Loucy (cell line): Measurements from ENCODE around the gene APLP2.

Source experiments
- H2AFZ ChIP-seq: fragments of 200-600 bp; sonication (generic); 2 replicates; pipeline ENCODE4 v1.6.0; 2016; ENCODE audit warnings: antibody characterized with exemption, mild to moderate bottlenecking, low read length, moderate library complexity
- H3F3A ChIP-seq: fragments of 200-600 bp; 2 replicates; pipeline ENCODE4 v1.6.0; 2016; ENCODE audit warnings: antibody characterized with exemption, low read depth, mild to moderate bottlenecking
- H3K27me3 ChIP-seq: fragments of 200-600 bp; sonication (generic); 2 replicates; pipeline ENCODE4 v1.6.1; 2014; ENCODE audit warnings: low read length, mild to moderate bottlenecking; ENCODE audit not compliant: insufficient read depth, poor library complexity, severe bottlenecking
- H3K36me3 ChIP-seq: fragments of 200-600 bp; sonication (generic); 2 replicates; pipeline ENCODE4 v1.6.1; 2016; ENCODE audit warnings: low read length; ENCODE audit not compliant: insufficient read depth
- H3K4me1 ChIP-seq: fragments of 200-600 bp; sonication (generic); 2 replicates; pipeline ENCODE4 v1.5.1; 2014; ENCODE audit warnings: low read length, mild to moderate bottlenecking; ENCODE audit not compliant: insufficient read depth, poor library complexity, severe bottlenecking
- H3K4me2 ChIP-seq: fragments of 200-600 bp; sonication (generic); 2 replicates; pipeline ENCODE4 v1.6.0; 2014; ENCODE audit warnings: antibody characterized with exemption, low read length, low read depth, mild to moderate bottlenecking; ENCODE audit not compliant: poor library complexity, severe bottlenecking
- H3K4me3 ChIP-seq: fragments of 200-600 bp; sonication (generic); 2 replicates; pipeline ENCODE4 v1.5.1; 2014; ENCODE audit warnings: low read length, mild to moderate bottlenecking, mixed read lengths; ENCODE audit not compliant: poor library complexity, severe bottlenecking
- H3K79me2 ChIP-seq: fragments of 200-600 bp; sonication (generic); 2 replicates; pipeline ENCODE4 v1.6.1; 2014; ENCODE audit warnings: low read length; ENCODE audit not compliant: insufficient read depth
- H3K9ac ChIP-seq: fragments of 200-600 bp; sonication (generic); 2 replicates; pipeline ENCODE4 v1.6.0; 2014; ENCODE audit warnings: mild to moderate bottlenecking, low read depth, low read length, moderate library complexity; ENCODE audit not compliant: poor library complexity, severe bottlenecking
- H3K9me2 ChIP-seq: fragments of 200-600 bp; sonication (generic); replicated peaks from 2 replicates; pipeline ENCODE4 v1.6.1; 2016; ENCODE audit warnings: low read depth, low read length, mixed read lengths
- H3K9me3 ChIP-seq: fragments of 200-600 bp; sonication (generic); 2 replicates; pipeline ENCODE4 v1.6.1; 2014; ENCODE audit warnings: mild to moderate bottlenecking, antibody characterized with exemption, low read length, low read depth; ENCODE audit not compliant: insufficient read depth
- H4K20me1 ChIP-seq: fragments of 200-600 bp; sonication (generic); 2 replicates; pipeline ENCODE4 v1.6.0; 2014; ENCODE audit warnings: antibody characterized with exemption, low read length, mild to moderate bottlenecking; ENCODE audit not compliant: insufficient read depth, poor library complexity, severe bottlenecking
- EZH2phosphoT487 ChIP-seq: fragments of 200-600 bp; IDR thresholded peaks from 2 replicates; pipeline ENCODE4 v1.6.1; 2018; ENCODE audit warnings: antibody characterized with exemption, mild to moderate bottlenecking, moderate library complexity, borderline replicate concordance
- TF ChIP-seq, protein P1 (sequence below): fragments of 200-600 bp; sonication (generic); conservative IDR thresholded peaks from 2 replicates; pipeline ENCODE4 v1.5.1; 2014; ENCODE audit warnings: mild to moderate bottlenecking, antibody characterized with exemption, low read length

The APLP2 gene

GRCh38 chr11:130139401-130139800, 69.7 kb downstream of the APLP2 start:
- Histone ChIP-seq H2AFZ (no peak overlapping the region), H3K9me2 (no peaks in the 10 kb centered on the region), H3K4me1 (no peaks in the 10 kb centered on the region), H3F3A (no peaks in the 10 kb centered on the region), H3K36me3 (peaks cover 88% of the 10 kb centered on the region; the same call in 1 of the 2 replicates), H4K20me1 (no peaks in the 10 kb centered on the region), H3K9me3 (no peaks in the 10 kb centered on the region), H3K4me3 (no peak overlapping the region), H3K4me2 (no peak overlapping the region), H3K27me3 (no peaks in the 10 kb centered on the region), H3K9ac (no peak overlapping the region), H3K79me2 (no peaks in the 10 kb centered on the region)
- TF ChIP-seq EZH2phosphoT487: no peak
- TF ChIP-seq, protein P1, sequence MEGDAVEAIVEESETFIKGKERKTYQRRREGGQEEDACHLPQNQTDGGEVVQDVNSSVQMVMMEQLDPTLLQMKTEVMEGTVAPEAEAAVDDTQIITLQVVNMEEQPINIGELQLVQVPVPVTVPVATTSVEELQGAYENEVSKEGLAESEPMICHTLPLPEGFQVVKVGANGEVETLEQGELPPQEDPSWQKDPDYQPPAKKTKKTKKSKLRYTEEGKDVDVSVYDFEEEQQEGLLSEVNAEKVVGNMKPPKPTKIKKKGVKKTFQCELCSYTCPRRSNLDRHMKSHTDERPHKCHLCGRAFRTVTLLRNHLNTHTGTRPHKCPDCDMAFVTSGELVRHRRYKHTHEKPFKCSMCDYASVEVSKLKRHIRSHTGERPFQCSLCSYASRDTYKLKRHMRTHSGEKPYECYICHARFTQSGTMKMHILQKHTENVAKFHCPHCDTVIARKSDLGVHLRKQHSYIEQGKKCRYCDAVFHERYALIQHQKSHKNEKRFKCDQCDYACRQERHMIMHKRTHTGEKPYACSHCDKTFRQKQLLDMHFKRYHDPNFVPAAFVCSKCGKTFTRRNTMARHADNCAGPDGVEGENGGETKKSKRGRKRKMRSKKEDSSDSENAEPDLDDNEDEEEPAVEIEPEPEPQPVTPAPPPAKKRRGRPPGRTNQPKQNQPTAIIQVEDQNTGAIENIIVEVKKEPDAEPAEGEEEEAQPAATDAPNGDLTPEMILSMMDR: no peak

- no peak for TF ChIP-seq EZH2phosphoT487
- TF ChIP-seq, protein P1: no peak
These were observed 72.1 kb downstream of the APLP2 start for GRCh38 chr11:130141561-130142341.

DNA sequence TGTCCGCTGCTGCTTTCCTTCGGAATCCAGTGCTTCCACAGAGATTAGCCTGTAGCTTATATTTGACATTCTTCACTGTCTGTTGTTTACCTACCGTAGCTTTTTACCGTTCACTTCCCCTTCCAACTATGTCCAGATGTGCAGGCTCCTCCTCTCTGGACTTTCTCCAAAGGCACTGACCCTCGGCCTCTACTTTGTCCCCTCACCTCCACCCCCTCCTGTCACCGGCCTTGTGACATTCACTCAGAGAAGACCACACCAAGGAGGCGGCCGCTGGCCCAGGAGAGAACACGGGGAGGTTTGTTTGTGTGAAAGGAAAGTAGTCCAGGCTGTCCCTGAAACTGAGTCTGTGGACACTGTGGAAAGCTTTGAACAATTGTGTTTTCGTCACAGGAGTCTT, 74.4 kb downstream of the APLP2 start:
- H3K9me2 ChIP-seq: no peaks in the 10 kb centered on the region
- TF ChIP-seq, protein P1: no peak
- TF ChIP-seq EZH2phosphoT487: no peak
- H3K36me3 ChIP-seq: peaks cover 56% of the 10 kb centered on the region; the same call in 1 of the 2 replicates
- H2AFZ ChIP-seq: no peak overlapping the region
- H4K20me1 ChIP-seq: no peaks in the 10 kb centered on the region
- H3F3A ChIP-seq: no peaks in the 10 kb centered on the region
- no peak overlapping the region for H3K9ac ChIP-seq
- no peak overlapping the region for H3K4me3 ChIP-seq
- no peaks in the 10 kb centered on the region for H3K79me2 ChIP-seq
- H3K4me2 ChIP-seq: no peak overlapping the region
- H3K4me1 ChIP-seq: peaks cover 17% of the 10 kb centered on the region
- H3K27me3 ChIP-seq: no peaks in the 10 kb centered on the region
- H3K9me3 ChIP-seq: no peaks in the 10 kb centered on the region

More at GRCh38 chr11:130141561-130142341, 72.1 kb downstream of the APLP2 start:
- H3K9me2 ChIP-seq: no peaks in the 10 kb centered on the region
- H3K79me2 ChIP-seq: no peaks in the 10 kb centered on the region
- no peaks in the 10 kb centered on the region for H3K9me3 ChIP-seq
- H2AFZ ChIP-seq: no peak overlapping the region
- no peak overlapping the region for H3K4me3 ChIP-seq
- no peaks in the 10 kb centered on the region for H4K20me1 ChIP-seq
- peaks cover 8% of the 10 kb centered on the region for H3K4me1 ChIP-seq
- H3K9ac ChIP-seq: no peak overlapping the region
- no peaks in the 10 kb centered on the region for H3K27me3 ChIP-seq
- H3K36me3 ChIP-seq: peaks cover 73% of the 10 kb centered on the region; the same call in 1 of the 2 replicates
- H3K4me2 ChIP-seq: no peak overlapping the region
- no peaks in the 10 kb centered on the region for H3F3A ChIP-seq
